COLO668 (cell line): ENCODE data around the gene AKT2.
"Not testable (repeated sequence)": the region's sequence is repeated elsewhere in the genome, so short reads cannot be mapped to it uniquely, and the experiment has no call there.

Experiments used
- DNase-seq: peaks from one replicate; lab custom pipeline; 2025; ENCODE audit not compliant: unreplicated experiment; lab: John Stamatoyannopoulos, UW

Gene AKT2

DNA sequence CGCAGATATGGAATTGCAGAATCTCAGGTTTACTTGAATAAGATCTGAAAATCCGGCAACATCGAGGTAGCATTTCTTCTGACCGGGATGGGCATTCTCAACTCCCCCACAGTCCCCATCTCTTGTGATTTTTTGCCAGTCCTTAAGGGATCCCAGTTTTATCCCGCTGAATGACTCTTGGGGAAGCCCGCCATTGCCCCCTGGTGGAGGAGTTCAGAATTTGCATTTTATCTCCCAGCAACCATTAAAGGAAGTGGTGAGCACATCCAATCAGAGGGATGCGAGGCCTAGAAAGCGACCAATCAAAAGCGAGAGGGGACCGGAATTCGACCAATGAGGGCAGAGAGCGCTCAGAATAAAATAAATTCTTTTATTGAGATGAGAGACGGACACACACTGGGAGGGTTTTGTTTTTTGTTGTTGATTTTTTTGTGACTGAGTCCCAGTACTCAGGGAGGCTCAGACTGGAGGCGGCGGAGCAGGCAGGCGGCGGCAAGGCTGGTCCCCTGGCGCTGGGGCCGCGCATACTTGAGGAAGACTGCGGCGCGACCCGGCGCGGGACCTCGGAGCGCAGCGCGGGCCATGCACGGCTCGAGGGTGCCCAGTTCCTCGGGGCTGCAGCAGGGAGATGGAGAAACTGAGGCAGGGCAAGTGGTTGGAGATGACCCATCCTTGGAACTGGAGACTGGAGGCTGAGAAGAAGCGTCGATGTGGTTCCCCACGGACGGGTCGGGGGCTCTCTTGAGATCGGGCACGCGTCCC, 63.1 kb downstream of the AKT2 start:
- DNase-seq: peak; percentile 57

GRCh38 chr19:40220674-40221073, 64.5 kb downstream of the AKT2 start:
- no peak for DNase-seq

DNA sequence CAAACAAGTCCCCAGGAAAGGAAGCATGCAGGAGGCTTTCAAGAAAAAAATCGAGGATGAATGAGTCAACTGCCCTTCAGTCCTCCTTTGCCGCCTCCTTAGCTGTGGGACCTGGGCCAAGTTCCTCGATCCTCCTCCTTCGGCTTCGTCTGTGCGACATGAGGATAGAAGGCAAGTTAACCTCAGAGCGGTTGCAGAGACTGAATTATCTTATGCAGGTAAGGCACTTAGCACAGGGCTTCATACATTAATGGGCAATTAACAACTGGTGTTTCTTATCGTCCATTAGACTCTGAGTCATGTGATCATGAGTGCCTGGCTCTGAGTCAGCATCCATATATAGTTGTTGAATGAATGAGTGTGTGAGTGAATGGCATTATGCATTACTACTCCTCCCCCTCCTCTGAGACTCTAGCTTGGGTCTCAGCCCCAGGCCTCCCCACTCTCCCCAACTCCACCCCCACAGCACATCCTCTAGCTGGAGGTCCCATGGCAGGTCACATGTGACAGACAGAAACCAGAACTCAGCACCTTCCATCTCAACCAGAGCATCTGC, 65.3 kb downstream of the AKT2 start:
- DNase-seq: no peak

GRCh38 chr19:40219029-40219428, 66.1 kb downstream of the AKT2 start:
- DNase-seq: not testable (repeated sequence)

GRCh38 chr19:40217934-40218890, 66.9 kb downstream of the AKT2 start, which contains the start of gene TTC9B:
TTC9B (minus strand) TSS chr19:40218384; CDS start chr19:40218381, 3 bp downstream.
- DNase-seq: peak; percentile 5

DNA sequence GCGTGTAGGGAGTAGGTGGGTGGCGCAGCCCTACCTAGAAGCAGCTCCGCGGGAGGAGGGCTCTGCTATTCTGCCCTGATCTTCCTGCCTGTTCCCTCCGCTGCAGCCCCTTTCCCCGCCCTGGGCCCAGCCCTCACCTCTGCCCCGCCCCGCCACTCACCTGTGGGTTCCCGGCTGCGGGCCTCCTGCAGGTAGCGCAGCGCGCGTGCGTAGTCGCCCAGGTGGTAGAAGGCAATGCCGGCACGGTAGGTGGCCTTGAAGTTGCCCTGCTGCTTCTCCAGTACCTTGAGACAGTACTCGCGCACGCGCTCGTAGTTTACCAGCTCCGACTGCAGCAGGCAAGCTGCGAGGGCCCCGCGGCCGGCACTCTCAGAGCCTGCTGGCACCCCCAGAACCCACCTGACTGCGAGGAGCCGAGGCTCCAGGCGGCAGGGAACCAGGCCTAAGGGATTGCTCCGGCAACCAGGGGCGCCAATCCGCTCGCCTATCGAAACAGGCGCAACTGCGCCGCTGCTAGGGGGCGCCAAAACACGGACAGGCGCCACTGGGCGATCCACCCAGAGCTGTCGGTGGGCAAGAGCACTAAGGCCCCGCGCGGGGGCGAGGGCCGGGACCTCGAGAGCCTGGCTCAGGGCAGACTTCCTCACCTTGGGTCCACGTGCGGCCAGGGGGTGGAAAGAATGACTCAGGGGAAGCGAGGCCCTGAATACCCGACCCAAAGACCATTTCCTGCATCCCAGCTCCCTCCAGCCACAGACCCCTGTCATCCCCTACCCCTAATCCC, 67.9 kb downstream of the AKT2 start:
- DNase-seq: peak; percentile 90

DNA sequence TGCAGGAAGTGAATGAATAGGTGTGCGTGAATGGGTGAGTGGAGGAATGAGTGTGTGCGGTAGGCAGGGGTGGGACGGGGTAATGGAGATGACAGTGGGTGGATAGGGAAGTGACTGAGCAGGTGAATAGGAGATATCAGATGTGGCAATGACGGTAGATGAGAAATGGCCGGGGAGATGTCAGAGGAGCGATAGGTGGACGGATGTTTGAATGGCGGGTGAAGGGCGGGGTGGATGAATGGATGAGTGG, 68.4 kb downstream of the AKT2 start:
- no peak for DNase-seq

- peak; percentile 12 for DNase-seq
Observed at GRCh38 chr19:40216013-40216776, 69.0 kb downstream of the AKT2 start.

DNA sequence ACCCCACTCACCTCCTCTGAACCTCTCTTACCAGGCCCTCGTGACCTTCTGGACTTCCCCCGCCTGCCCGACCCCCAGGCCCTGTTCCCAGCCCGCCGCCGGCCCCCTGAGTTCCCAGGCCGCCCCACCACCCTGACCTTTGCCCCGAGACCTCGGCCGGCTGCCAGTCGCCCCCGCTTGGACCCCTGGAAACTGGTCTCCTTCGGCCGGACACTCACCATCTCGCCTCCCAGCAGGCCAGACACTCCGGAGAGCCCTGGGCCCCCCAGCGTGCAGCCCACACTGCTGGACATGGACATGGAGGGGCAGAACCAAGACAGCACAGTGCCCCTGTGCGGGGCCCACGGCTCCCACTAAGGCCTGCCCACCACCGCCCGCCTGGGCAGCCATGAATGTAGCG, 70.2 kb downstream of the AKT2 start:
- no peak for DNase-seq

GRCh38 chr19:40213882-40214570, 71.1 kb downstream of the AKT2 start:
- DNase-seq: no peak

GRCh38 chr19:40213251-40213829, 71.8 kb downstream of the AKT2 start:
- no peak for DNase-seq

GRCh38 chr19:40210889-40211288, 74.3 kb downstream of the AKT2 start:
- no peak for DNase-seq

DNA sequence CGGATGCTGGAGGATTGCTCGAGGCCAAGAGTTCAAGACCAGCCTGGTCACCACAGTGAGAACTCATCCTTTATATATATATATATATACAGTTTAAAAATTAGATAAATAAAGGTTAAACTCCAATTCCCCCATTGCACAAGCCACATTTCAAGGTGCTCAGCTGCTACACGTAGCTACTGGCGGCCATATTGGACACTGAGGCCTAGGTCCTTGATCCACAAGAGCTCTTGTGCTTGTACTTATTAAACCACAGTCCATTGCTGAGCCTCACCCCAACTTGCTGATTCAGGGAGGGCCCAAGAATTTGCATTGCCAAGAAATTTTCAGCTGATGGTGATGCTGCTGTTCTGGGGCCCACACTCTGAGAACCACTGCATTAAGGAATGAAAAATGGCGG, 76.5 kb downstream of the AKT2 start:
- DNase-seq: no peak

- no peak for DNase-seq
Observed at GRCh38 chr19:40205760-40206159, 79.4 kb downstream of the AKT2 start.

DNA sequence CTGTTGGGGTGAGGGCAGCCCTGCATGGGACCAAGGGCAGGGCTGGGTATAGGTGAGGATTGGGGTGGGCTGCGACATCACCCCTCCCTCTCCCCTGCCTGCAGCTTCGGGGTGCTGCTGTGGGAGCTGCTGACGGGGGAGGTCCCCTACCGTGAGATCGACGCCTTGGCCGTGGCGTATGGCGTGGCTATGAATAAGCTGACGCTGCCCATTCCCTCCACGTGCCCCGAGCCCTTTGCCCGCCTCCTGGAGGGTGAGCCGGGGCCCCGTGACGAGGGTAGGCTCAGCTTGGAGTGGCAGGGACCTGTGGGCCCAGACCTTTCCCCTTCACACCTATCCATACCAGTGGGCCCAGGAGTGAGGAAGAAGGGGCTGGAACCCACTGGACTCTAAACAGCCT, 80.8 kb downstream of the AKT2 start:
- no peak for DNase-seq

GRCh38 chr19:40200341-40201099, 84.6 kb downstream of the AKT2 start:
- DNase-seq: no peak

DNA sequence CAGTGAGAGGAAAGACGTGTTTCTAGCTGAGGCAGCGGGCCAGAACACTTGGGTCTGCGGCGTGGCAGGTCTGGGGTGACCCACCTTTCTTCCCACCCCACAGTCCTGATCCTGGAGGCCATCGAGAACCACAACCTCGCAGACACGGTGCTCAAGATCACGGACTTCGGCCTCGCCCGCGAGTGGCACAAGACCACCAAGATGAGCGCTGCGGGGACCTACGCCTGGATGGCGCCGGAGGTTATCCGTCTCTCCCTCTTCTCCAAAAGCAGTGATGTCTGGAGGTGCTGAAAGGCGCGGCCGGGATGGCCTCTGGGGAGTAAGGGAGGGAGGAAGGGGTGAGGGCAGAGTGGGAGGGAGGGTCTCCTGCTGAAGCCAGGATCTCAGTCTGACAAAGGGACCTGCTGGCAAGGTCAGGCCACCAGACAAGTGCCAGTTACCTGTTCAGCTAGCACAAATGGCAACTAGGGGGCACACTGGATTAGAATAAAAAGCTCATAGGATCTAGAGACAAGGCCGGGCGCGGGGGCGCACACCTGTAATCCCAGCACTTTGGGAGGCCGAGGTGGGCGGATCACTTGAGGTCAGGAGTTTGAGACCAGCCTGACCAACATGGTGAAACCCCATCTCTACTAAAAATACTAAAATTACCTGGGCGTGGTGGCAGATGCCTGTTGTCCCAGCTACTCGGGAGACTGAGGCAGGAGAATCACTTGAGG, 86.7 kb downstream of the AKT2 start:
- no peak for DNase-seq

DNA sequence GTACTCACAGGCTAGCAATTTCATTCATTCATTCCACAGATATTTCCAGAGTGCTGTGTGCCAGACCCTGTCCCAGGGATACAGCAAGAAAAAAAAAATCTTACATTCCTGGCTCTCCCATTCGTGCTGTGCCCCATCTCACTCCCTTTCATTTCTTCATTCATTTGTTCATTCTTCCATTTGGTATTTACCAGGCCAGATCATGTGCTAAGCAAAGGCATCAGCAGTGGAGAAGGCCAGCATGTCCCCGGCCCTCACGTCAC, 91.6 kb downstream of the AKT2 start:
- DNase-seq: no peak
